Measurements from ENCODE around the gene TNFRSF1B.

Gene TNFRSF1B

DNA sequence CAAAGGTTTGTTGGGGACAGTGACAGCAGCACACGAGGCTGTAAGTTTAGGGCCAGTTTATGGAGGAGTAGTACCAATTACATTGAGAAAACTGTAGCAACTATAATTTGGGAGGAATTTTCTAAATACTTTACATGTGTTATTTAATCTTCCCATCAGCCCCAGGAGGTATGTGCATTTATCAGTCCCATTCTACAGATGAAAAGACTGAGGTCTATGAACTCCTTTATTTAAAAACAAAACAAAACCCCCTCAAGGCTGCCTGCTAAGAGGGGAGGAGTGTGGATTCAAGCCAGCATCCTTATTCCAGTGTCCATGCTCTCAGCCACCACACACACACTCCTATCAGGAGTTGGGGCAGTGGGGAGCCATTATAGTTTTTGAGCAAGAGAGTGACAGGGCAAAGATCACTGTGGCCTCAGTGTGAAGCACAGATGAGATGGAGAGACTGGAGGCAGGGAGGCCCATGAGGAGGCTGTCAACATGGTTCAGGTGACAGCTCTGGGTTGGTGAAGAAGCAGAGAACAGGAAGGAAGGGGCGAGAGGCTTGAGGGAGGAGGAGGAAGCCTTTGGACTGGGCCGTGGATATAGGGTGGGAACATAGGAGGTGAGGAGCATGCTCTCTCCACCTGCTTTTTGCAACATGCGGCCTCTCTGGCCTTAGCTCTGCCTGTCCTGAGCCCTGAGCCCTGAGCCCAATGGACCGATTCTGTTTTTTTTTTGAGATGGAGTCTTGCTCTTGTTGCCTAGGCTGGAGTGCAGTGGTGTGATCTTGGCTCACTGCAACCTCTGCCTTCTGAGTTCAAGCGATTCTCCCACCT lies 9.7 kb downstream of the TNFRSF1B start:
- no peak for DNase-seq (ENCODE audit: low read depth in 2 of 2)

DNA sequence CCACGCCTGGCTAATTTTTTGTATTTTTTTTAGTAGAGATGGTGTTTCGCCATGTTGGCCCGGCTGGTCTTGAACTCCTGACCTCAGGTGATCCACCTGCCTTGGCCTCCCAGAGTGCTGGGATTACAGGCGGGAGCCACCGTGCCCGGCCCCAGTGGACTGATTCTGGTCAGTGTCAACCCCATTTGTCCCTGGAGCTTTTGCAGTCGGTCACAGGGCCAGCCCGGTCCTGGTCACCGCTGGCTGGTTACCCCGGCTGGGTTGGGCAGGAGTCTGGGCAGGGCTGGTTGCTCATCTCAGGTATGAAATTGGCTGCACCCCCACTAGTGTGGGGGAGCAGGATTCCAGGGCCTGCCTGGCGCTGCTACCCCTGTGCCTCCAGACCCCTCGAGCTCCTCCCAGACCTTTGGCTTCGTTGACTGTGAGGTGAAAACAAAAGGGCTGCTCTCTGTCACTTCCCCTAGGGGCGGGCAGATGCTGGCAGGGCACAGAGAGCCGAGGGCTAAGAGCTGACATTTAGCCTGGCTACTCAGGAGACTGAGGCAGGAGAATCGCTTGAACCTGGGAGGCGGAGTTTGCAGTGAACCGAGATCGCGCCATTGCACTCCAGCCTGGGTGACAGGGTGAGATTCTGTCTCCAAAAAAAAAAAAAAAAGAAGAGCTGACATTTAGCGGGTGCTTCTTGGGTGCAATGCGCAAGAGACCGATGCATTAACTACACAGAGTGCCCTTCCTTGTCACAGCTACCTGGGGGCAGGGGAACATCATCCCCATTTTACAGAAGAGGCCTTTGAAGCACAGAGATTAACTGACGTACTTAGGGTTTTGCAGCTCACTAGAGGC lies 10.6 kb downstream of the TNFRSF1B start:
- no peak for DNase-seq (ENCODE audit: low read depth in 2 of 2)

DNA sequence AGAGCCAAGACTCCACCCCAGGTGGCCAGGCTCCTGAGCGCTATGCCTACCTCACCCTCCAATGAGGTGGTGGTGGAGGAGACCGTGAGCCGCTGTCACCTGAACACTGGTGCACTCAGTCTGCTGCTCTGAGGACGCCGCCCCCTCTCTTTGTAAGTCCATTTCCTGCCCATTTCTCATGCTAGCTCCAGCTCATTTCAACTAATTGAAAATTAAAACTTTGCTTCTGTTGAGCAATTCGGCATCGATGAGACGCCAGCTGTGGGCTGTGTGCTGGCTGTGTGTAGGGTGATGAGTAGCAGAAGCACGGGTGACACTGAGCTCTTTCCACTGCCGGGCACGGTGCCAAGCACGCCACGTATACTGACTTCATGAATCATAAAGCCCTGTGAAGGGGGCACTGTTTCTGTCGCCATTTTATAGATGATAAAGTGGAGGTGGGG lies 11.2 kb downstream of the TNFRSF1B start:
- DNase-seq (ENCODE audit: low read depth in 2 of 2) = peak; percentile 89 to 93

DNA sequence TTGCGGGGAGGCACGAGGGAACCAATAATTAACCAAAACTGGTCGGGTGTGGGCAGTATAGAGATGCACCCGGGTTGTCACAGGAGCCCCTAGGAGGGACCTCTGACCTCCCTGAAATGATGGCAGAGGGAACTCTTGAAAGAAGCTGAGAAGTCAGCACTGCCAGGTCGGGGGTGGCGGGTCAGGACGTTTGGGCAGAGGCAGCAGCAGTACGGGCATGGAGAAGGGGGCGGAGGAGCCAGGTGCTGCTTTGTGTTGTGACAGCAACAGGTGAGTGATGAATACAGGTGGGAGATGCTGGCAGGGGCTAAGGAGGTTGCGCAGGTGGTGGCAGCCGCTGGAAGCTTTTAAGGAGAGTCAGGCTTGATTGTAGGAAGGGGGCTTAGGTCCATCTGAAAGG lies 11.7 kb downstream of the TNFRSF1B start:
- DNase-seq (ENCODE audit: low read depth in 2 of 2) = no peak

DNA sequence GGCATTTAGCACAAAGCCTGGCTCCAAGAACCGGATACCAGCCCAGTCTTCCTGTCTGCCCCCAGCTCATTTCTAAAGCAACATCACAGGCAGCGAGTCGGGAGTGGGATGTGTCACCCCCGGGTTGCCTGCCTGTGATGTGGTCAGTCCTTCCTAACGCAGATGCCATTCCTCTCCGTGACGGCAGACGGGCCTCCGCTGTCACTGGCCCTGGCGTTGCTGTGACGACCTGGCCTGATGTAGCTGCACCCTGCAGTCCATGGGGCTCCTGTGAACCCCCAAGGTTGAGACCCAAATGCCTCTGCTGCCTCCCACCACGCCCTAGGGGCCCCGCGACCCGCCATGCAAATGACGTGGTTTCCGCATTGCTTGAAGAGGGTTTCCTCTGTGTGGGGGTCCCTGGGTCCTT lies 12.3 kb downstream of the TNFRSF1B start:
- peak; percentile 76 to 77 for DNase-seq (ENCODE audit: low read depth in 2 of 2)

DNA sequence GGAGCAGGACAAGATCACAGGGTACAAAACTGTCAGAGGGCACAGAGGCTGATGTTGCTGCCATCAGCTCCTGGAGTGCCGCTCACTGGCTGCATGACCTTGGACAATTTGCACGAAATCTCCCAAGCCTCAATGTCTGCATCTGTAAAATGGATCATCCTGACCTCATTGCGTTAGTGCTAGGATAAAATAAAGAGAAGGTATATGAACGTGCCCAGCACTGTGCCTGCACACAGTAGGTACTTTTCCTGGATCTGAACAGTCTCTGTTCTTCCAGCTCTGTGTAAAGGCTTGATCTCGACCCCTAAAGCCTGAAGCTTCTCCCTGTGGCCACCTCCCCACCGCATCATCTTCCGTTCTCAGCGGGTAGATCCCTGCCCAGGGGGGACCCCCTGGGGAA lies 12.9 kb downstream of the TNFRSF1B start:
- DNase-seq (ENCODE audit: low read depth in 2 of 2) = no peak

DNA sequence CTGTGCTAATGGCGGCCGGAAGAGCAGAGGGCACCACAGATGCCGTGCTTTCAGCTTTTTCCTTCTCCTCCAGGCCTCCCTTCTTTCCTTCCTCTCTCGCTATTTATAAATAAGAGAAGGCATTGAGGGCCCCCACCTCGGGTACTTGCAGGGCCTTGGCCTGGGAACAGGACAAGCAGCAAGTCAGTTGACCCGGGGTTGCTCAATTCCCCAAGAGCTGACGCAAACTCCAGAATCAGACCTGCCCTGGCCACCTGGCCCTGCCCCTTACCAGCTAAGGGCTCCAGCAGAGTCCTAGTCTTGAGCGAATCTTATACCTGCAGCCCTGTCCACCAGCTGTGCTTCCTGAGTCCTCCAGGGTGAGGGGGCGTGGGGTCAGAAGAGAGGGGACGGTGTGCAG lies 13.5 kb downstream of the TNFRSF1B start:
- no peak for DNase-seq (ENCODE audit: low read depth in 2 of 2)

DNA sequence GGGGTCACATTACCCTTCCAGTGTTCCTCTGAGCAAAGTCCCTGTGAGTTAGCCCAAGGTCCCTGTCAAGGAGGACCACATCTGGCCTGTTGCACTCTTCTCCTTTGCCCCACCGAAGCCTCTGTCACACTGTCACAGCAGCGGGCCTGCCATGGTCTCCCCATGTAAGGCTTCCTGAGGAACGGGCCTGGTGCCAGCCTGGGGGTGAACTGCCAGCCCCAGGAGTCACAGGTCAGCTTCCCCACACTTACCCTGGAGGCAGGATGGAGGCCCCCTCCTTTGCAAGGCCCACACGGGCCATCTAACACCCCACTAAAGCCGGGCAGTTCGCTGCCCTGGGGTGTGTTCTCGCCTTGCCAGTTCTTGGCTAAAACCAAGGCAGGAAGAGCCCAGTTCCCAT lies 14.1 kb downstream of the TNFRSF1B start:
- no peak for DNase-seq (ENCODE audit: low read depth in 2 of 2)

DNA sequence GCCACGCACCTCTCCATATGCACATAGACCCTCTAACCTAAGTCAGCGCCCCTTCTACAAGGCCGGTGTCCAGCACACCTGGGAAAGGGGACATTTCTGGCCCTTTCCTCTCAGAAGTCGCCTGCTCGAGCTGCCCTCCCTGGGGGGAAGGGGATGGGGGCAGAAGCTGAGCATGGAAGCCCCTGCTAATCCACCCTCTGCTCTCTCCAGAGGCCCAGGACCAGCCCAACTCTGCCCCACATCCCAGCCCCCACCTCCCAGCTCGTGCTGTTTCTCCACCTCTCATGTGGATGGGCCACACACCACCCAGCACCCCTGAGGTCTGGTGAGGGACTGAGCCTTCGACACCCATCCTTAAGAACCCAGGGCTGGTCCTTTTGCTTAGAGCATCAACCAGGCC lies 14.8 kb downstream of the TNFRSF1B start:
- no peak for DNase-seq (ENCODE audit: low read depth in 2 of 2)

DNA sequence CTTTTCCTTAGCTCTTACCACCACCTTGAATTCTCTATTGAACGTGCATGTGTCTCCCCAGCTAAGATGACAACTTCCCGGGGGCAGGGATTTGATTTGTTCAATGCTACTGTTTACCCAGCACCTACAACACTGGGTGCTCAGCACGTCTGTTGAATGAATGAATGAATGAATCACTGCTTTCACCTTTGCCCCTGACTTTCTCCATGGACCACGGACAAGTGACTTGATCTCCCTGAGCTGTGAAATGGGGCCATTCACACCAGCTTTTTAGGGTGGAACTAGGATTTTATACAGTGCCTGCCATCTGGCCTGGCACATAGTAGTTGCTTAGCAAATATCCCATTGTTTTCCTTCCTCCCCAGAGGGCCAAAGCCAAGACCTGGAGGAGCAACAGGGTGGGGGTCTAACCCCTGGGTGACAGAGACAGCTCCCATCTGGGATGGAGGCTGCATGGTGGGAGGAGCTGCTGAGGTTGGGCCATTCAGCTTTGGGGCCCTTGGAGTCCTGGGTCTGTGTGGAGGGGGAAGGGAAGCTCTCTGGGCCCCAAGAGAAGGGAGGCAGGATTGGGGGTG lies 15.7 kb downstream of the TNFRSF1B start:
- DNase-seq (ENCODE audit: low read depth in 2 of 2) = no peak

DNA sequence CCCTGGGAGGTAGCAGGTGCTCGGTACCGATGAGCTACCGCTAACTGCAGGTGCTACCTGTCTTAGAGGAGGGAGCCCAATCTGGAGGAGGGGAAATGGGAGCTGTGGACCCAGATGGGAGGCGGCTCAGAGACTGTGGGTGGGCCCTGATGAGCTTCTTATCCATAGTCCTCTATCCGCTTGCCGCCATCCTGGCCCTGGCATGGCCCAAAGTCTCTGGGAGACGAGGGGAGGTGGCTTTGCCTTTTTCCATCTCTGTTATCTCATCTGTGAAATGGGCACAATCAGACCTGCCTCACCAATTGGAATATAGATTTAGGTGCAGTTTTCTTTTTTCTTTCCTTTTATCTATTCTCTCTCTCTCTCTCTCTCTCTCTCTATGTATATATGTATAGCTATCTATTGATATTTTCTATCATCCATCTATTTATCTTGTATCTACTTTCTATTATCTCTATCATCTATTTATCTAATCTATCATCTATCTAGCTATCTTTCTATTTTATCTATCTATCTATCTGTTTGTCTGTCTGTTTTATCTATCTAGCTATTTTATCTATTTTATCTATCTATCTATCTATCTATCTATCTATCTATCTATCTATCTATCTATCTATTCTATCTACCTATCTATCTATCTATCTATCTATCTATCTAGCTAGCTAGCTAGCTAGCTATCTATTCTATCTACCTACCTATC lies 16.5 kb downstream of the TNFRSF1B start:
- no peak for DNase-seq (ENCODE audit: low read depth in 2 of 2)

DNA sequence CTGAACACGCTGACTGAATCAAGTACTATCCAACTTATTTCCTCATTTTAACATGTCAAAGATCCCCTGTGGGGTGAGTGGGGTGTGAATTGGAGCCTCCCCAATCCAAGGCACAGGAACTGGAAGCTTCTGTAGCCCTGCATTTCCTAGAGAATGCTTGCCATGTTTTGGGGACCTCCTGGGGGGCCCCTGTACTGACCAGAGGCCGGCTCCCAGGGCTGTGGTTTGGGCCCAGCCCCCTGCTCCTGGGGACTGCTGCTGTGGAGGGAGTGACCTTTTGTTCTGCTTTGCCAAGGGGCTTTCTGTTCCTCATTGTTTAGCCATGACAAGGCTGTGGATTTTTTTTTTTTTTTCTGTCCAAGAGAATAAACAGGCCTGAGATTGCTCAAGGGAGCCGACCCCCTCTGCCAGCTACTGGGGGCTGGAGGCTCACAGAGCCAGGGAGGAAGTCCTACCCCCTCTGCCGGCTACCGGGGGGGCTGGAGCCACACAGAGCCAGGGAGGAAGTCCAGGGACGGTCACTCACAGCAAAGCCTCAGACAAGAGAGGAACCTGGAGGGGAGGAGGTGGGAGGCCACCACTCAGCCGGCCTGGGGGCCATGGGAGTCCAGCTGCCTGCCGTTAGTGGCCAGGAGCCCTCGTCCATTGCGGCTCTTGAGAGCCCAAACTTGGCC lies 17.4 kb downstream of the TNFRSF1B start:
- no peak for DNase-seq (ENCODE audit: low read depth in 2 of 2)

DNA sequence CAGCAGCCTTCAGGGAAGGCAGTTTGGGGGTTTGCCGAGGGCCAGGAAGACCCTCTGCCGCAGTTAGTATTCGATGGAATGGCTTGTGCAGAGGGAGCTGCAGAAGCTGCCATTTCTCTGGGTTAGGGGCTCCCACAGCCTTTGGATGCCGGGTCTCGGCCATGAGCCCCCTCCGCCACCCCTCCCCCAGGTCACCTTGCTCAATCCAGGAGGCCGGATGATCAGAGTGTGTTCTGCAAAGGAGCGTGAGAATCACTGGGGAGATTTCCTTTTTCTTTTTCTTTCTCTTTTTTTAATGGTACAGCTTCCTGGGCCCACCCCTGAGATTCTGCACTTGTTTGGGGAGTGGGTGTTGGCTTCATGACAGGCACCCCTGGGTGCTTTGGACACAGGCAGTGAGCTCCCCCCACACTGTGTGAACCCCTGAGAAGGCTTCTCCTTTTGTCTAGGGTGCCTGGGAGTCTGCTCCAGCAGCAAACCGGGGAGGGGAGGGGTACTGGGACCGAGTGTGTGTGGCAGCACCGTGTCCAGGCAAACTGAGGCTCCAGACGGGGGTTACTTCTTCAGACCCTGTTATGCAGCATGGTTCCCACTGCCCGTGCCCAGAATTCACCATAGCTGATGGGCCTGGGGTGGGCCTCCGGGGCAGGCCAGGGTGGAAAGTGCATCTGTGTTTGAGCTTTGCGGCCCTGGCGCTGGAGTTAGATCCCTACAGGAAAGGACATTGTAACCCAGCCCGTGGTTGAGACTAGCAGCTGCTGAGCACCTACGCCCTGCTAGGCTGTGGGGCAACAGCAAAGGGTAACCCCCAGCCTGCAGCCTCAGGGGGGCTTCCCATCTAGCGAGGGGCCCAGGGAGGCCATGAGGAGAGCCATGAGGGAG lies 18.5 kb downstream of the TNFRSF1B start:
- DNase-seq (ENCODE audit: low read depth in 2 of 2) = no peak

DNA sequence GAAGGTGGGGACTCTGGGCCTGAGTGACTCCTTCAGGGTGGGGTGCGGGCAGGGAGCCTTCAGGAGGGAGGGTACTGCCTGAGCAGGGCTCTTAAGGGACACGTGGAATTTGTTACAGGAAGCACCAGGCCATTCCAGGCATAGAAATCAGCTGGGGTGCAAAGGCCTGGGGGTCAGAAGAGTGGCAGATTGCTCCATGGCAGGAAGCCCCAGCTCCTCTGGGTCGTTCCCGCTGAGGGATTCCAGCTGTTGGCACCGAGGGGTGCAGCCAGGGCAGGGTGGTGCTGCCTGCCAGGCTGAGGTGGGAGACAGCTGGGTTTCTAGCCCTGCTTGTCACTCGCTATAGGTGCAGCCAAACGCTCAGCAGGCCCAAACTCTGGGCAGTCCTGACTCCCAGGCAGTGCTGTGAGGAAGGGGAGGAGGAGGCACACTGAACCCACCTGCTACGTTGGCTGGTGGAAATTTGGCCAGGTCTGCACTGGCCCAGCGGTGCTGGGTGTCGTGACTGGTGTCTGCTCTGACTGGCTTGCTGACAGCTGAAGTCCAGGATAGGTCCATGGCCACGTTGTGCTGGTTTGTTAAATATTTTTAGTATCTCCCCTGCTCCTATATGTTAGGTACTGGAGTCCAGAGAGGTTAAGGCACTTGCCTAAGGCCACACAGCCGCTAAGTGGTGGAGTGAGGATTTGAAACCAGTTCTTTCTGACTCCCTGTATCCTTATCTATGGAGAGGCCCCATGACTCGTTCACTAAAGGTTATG lies 19.3 kb downstream of the TNFRSF1B start:
- no peak for DNase-seq (ENCODE audit: low read depth in 2 of 2)

DNA sequence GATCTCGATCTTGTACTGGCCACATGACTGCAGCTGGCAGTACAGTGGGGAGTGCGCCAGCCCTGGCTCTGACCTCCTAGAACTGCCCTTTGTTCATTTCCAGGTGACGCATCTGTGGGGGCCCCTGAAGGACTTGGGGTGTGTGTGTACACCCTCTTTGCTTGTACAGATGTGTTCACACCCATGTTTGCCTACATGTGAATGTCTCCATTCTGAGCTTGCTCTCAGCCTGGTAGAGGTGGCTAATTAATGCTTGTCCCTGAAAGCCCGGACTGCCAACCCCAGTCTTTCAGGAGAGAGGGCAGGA lies 19.8 kb downstream of the TNFRSF1B start:
- DNase-seq (ENCODE audit: low read depth in 2 of 2) = no peak

DNA sequence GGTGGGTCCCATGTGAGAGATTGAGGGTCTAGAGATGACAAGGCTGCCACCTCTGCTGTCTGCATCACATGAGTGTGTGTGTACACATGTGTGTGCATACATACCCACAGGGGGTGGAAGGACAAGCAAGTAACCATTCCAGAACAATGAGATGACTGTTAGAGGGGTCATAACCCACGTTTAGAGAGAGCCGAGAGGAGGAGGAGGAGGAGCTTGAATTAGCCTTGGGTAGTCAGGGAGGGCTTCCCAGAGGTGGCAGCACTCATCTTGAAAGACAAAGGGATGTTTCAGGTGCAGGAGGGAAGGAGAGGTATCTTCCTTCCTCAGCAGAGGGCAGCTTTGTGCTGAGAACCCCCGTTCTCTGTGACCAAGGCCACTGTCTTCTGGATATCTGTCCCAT lies 21.3 kb downstream of the TNFRSF1B start:
- no peak for DNase-seq (ENCODE audit: low read depth in 2 of 2)

DNA sequence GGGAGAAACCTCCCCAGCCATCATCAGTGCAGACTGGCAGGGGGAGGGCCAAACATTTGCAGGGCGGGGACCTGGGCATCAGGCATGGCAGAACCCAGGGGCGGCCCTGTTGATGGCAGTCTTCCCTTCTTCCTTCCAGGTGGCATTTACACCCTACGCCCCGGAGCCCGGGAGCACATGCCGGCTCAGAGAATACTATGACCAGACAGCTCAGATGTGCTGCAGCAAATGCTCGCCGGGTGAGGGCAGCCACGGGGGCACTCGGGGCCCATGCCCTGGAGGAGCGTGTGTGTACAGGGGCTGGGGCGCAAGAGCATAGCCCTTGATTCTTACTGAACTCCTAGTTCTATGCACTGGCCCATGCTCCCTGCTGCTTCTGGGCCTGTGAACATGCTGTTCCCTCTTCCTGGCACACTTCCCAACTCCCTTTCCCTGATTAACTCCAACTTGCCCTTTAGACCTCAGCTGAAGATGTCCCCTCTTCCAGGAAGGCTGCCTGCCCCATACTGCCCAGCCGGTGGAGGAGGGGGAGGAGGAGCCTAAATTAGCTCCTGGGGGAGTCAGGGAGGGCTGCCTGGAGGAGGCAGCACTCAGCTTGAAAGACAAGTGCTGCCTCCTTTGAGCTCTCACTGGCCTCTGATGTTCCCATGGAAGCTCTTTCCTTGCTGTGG lies 22.0 kb downstream of the TNFRSF1B start:
- DNase-seq (ENCODE audit: low read depth in 2 of 2) = no peak

DNA sequence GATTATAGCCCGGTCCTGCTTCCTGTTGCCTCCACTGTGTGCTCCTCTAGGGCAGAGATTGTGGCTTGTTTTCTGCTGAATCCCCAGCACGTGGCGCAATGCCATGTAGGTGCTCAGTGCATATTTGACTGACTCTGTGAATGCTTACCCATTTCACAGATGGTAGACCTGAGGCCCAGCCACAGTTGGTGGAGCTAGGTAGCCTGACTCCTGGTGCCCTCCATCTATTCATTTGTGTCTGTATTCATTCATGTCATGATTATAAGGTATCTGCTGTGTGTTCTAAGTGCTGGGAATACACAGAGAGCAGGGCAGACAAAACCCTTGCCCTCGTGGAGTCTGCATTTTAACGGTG lies 22.5 kb downstream of the TNFRSF1B start:
- no peak for DNase-seq (ENCODE audit: low read depth in 2 of 2)

DNA sequence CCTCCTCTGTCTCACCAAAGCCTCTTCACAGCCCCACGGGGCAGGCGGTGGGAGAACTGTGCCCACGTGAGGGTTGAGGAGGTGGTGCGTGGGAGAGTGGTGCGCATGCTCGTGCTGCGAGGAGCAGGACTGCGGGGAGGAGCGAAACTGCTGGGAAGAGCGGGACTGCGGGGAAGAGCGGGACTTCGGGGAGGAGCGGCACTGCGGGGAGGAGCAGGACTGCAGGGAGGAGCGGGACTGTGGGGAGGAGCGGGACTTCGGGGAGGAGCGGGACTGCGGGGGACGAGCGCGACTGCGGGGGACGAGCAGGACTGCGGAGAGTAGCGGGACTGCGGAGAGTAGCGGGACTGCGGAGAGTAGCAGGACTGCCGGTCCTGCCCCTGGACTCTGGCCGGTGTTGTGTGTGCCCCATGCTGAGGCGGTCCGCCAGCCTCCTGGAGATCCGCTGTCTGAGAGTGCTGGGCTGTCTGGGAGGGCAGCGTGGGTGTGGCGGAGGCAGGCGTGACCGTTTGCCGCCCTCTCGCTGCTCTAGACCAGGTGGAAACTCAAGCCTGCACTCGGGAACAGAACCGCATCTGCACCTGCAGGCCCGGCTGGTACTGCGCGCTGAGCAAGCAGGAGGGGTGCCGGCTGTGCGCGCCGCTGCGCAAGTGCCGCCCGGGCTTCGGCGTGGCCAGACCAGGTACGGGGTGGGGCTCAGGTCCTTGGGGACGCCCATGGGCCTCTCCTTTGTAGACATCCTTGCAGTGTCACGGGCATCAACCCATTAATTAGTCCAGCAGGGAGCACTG lies 24.6 kb downstream of the TNFRSF1B start:
- DNase-seq (ENCODE audit: low read depth in 2 of 2) = no peak

All from stimulated activated CD4-positive, alpha-beta T cell treated with anti-CD3 and anti-CD28 coated beads, Interleukin-15, amount 100 ng/mL, for 48 hours (primary cell).